SH-SY5Y (cell line): ENCODE data around the gene ARHGAP8.

Source experiments
- GATA2 ChIP-seq: IDR thresholded peaks from 2 replicates; pipeline ENCODE4 v1.6.1; 2011; ENCODE audit warnings: mild to moderate bottlenecking, low read depth, low read length
- GATA3 ChIP-seq: IDR thresholded peaks from 2 replicates; pipeline ENCODE4 v1.6.1; 2011; ENCODE audit warnings: low read depth, mild to moderate bottlenecking, low read length, moderate library complexity

DNA sequence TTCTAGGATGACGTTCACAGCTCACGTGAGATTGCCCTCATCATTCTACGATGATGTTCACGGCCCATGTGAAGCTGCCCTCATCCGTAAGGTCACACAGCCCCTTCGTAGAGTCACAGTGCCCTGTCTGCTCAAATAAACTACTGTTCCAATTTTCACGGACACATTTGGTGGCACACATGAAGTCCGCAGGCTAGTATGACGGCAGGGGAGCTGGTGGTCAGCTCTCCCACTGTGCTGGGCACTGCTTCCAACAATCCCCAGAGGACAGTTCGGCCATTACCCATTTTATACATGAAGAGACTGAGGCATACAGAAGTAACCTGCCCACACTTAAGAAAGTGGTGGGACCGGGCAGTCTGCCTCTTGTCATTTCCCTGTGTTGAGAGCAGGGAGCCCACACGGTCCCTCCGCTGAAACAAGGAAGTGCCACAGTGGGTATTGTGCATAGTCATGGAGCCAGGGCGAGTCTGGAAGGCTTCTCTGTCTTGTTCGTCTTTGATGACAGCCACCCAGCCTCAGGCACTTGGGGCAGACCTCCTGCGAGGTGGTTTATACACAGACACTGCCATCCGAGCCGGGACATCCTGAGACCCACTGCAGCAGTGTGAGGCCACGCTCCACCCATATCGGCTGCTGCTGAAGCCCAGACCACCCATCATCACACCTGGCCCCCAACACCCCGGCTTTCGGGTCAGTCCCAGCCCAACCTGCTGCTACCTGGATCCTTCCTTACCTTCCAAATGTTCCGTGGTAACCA lies 143.1 kb downstream of the ARHGAP8 start:
- TF ChIP-seq GATA3 = no peak
- TF ChIP-seq GATA2 = no peak
